Ishikawa (cell line): ENCODE data around the gene ALPL.

ENCODE experiments used
- CEBPB ChIP-seq: IDR thresholded peaks from 2 replicates; pipeline ENCODE4 v1.6.1; 2012
- CREB1 ChIP-seq: IDR thresholded peaks from 2 replicates; pipeline ENCODE4 v1.6.1; 2012; ENCODE audit warnings: low read depth
- EGR1 ChIP-seq: IDR thresholded peaks from 2 replicates; pipeline ENCODE4 v1.6.1; 2012
- EP300 ChIP-seq: IDR thresholded peaks from 2 replicates; pipeline ENCODE4 v1.6.1; 2012; ENCODE audit warnings: borderline replicate concordance
- FOXM1 ChIP-seq: IDR thresholded peaks from 2 replicates; pipeline ENCODE4 v1.6.1; 2012; ENCODE audit warnings: low read depth, borderline replicate concordance
- NFIC ChIP-seq: IDR thresholded peaks from 2 replicates; pipeline ENCODE4 v1.6.1; 2012
- RAD21 ChIP-seq: IDR thresholded peaks from 2 replicates; pipeline ENCODE4 v1.6.1; 2012; ENCODE audit warnings: low read depth
- REST ChIP-seq: IDR thresholded peaks from 2 replicates; pipeline ENCODE4 v1.6.1; 2012; ENCODE audit warnings: low read depth, mild to moderate bottlenecking
- TAF1 ChIP-seq: IDR thresholded peaks from 2 replicates; pipeline ENCODE4 v1.6.1; 2012; ENCODE audit warnings: low read depth, mild to moderate bottlenecking
- TCF12 ChIP-seq: IDR thresholded peaks from 2 replicates; pipeline ENCODE4 v1.6.1; 2012; ENCODE audit warnings: low read depth
- TEAD4 ChIP-seq: IDR thresholded peaks from 2 replicates; pipeline ENCODE4 v1.6.1; 2012
- YY1 ChIP-seq: IDR thresholded peaks from 2 replicates; pipeline ENCODE4 v1.6.1; 2012; ENCODE audit warnings: low read depth
- ZBTB7A ChIP-seq: IDR thresholded peaks from 2 replicates; pipeline ENCODE4 v1.6.1; 2012; ENCODE audit warnings: low read depth
- TF ChIP-seq, protein P1 (sequence below): IDR thresholded peaks from 2 replicates; pipeline ENCODE4 v1.6.1; 2012
- TF ChIP-seq, protein P2 (sequence below): IDR thresholded peaks from 2 replicates; pipeline ENCODE4 v1.6.1; 2012

Gene ALPL

GRCh38 chr1:21579791-21580190 is 70.6 kb downstream of the ALPL start:
- TF ChIP-seq YY1 (no peak), ZBTB7A (no peak), TAF1 (no peak), TEAD4 (no peak), CREB1 (no peak), CEBPB (no peak), REST (no peak)
- TF ChIP-seq, protein P1, sequence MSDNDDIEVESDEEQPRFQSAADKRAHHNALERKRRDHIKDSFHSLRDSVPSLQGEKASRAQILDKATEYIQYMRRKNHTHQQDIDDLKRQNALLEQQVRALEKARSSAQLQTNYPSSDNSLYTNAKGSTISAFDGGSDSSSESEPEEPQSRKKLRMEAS: no peak

- TF ChIP-seq, protein P1: no peak
Observed at GRCh38 chr1:21584096-21584495, 74.9 kb downstream of the ALPL start.

- no peak for TF ChIP-seq TCF12
- TF ChIP-seq CREB1: no peak
- no peak for TF ChIP-seq ZBTB7A
- TF ChIP-seq EP300: no peak
- no peak for TF ChIP-seq EGR1
- no peak for TF ChIP-seq REST
- TF ChIP-seq RAD21: no peak
- TF ChIP-seq, protein P1: no peak
- no peak for TF ChIP-seq FOXM1
Observed at GRCh38 chr1:21585037-21585436, 75.8 kb downstream of the ALPL start.

DNA sequence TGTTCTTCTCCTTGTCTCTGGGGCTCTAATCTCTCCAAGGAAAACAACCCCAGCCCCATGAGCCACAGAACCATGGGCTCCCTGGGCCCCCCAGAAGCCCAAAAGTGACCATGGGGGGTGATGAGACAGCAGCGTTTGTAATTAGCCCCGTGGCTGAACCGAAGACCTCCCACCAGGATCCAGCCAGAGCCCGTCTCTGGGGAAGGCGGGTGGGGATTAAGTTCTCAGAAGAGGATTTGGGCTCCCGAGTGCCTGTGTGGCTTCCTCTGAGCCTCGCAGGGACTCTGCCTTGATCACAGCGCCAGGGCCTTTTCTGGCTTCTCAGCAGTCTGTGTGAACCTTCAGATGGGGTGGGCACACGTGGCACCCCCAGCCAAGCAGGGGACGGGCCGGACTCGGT is 77.0 kb downstream of the ALPL start:
- TF ChIP-seq, protein P2, sequence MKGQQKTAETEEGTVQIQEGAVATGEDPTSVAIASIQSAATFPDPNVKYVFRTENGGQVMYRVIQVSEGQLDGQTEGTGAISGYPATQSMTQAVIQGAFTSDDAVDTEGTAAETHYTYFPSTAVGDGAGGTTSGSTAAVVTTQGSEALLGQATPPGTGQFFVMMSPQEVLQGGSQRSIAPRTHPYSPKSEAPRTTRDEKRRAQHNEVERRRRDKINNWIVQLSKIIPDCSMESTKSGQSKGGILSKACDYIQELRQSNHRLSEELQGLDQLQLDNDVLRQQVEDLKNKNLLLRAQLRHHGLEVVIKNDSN: no peak
- TF ChIP-seq EGR1 (no peak), FOXM1 (no peak), CREB1 (no peak), EP300 (no peak), NFIC (no peak), RAD21 (no peak), ZBTB7A (no peak), TCF12 (no peak)
- TF ChIP-seq, protein P1: no peak

GRCh38 chr1:21586846-21587601 is 77.8 kb downstream of the ALPL start:
- TF ChIP-seq CREB1 (no peak), CEBPB (no peak), EP300 (0 out of 2 replicates have a peak, but pooled peaks have one; percentile 22), FOXM1 (no peak), RAD21 (no peak), TCF12 (0 out of 2 replicates have a peak, but pooled peaks have one; percentile 35), YY1 (0 out of 2 replicates have a peak, but pooled peaks have one; percentile 16), REST (peak; percentile 38; the same call in 1 of the 2 replicates), TAF1 (no peak), NFIC (peak; percentile 80), EGR1 (peak; percentile 32), TEAD4 (no peak), ZBTB7A (no peak)
- TF ChIP-seq, protein P2: peak; percentile 77
- TF ChIP-seq, protein P1: peak; percentile 97
